NCI-H526 (cell line): Measurements from ENCODE around the gene IGLL5.

Experiments used
- DNase-seq, 2 experiments: peaks; one replicate each; lab custom pipeline; 2025; lab: John Stamatoyannopoulos, UW

Gene IGLL5

GRCh38 chr22:22887621-22888503, at the start of gene IGLL5:
Gene IGLL5 (plus strand): TSS chr22:22887816. CDS start chr22:22888054, 238 bp downstream.
- no peak for DNase-seq

DNA sequence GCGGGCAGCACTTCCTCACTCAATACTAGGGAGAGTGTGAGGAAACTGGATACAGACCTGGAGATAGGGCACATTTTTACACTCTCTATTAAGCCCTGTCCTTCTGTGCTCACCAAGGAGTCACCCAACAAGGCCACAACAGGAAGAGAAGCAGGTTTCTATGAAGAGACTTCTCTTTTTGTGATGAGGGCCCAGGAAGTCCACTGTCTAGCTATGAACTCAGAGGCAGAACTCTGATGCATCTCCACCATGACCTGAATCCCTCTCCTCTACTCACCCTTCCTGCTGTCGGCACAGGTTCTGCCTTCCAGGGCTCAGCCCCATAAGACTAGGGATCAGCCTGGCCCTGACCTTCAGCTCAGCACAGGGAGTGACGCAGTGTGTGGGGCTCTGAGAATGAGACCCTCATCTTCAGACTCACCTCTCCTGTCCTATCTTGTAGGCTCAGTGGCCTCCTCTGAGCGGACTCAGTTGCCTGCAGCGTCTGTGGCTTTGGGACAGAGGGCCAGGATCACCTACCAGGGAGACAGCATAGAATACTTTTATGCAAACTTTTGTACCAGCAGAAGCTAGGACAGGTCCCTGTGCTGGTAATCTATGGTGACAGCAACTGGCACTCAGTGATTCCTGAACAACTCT, 49.3 kb upstream of the IGLL5 start:
- no peak for DNase-seq

GRCh38 chr22:22839570-22840314, 47.9 kb upstream of the IGLL5 start:
- DNase-seq, result no peak

DNA sequence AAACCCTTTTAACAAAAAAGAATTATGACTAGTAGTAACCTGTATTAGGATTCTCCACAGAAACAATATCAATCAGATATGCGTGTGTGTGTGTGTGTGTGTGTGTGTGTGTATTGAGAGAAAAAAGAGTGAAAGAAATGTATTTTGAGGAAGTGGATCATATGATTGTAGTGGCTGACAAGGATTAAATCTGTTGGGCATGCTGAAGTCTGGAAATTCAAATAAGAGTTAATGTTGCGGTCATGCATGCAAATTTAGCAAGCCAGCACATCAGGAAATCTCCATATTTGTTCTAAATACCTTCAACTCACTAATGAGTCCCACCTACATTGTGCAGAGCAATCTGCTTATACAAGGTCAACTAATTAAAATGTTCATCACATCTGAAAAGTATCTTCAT, 46.8 kb upstream of the IGLL5 start:
- peak; percentile 52 to 54 for DNase-seq

GRCh38 chr22:22841598-22841997, 46.0 kb upstream of the IGLL5 start:
- no peak for DNase-seq

GRCh38 chr22:22842085-22842484, 45.5 kb upstream of the IGLL5 start:
- no peak for DNase-seq

DNA sequence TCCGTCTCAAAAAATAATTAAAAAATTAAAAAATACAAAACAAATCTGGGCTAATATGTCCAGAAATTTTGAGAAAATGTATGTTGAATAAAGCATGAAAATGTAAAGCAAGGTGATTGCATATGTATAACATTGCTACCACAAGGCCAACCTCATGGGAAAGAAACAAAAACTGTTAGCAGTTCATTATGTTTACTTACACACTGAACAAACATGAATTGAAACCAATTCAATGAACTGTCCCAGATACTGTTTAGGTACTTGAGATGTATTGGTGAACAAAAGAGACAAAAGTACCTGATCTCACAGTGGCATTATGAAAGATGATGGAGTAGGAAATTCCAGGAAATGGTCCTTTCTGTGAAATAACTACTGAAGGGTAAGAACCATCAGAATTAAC, 43.8 kb upstream of the IGLL5 start:
- DNase-seq, result no peak

DNA sequence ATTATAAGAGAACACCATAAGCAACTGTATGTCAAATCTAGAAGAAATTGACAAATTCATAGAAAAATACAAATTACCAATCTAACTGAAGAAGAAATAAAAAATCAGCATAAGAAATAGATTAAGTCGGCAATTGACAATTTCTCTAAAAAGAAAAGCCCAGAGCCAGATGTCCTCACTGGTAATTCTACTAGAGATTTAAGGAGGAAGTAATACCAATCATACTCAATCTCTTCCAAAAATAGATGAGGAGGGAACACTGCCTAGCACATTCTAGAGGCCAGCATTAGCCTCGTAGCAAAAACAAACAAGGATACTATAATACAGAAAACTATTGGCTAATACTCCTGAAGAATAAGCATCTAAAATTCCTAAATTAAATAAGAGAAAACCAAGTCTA, 40.4 kb upstream of the IGLL5 start:
- DNase-seq, result no peak

DNA sequence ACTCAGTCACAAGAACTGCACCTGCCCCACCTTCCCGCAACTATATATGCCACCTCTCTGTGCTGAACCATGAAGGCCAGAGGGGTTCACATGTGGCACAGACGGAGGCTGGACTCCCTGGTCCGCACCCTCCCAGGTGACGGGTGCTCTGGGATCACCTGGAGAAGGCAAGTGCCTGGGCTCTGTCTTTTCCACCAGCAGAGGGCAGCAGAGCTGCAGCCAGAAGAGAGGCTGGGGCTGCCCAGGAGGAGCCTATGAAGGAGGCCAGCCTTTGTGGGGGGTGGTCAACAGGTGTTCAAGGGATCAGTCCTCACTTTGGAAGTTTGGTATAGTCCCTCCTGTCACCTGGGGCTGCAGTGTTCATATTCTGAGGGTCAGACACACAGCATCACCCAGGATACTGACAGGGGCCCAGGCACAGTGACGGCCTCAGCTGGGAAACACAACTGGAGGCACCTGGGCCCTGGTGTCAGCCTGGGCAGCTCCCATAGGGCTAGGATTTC, 39.2 kb upstream of the IGLL5 start:
- DNase-seq, result peak in 1 of 2 experiments; percentile 72

DNA sequence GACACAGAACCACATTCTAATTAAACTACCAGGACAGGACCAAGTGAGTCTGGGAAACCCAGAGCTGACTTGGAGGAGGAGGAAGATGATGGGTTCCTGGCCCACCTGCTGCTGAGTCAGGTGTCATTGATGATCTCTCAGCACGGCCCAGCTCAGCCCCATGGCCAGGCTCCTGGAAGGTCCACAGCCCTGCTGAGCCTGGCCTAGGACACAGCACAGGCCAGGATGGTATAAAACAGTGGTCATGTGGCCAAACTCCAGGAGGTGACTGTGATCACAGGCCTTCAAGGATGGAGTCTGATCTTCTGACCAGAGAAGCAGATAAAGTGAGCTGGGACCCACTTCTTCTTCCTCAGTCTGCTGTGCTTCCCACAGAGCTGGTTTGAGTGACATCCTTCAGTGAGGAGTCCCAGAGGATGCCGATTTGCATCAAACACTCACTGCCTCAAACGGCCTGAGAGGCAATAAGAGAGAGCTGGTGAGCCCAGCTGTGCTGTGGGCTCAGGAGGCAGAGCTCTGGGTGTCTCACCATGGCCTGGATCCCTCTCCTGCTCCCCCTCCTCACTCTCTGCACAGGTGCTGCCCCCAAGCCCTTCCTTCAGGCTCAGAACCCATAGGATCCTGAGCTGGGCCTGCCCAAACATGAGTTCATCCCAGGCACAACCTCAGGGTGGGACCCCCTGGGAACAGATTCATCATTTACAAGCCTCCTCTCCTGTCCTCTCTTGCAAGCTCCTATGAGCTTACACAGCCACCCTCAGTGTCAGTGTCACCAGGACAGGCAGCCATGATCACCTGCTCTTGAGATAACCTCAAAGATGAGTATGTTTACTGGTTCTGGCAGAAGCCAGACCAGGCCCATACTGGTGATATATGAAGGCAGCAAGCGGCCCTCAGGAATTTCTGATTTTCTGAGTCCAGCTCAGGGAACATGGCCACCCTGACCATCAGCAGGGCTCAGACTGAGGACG, 37.7 kb upstream of the IGLL5 start:
- DNase-seq, result peak in 1 of 2 experiments; percentile 64

DNA sequence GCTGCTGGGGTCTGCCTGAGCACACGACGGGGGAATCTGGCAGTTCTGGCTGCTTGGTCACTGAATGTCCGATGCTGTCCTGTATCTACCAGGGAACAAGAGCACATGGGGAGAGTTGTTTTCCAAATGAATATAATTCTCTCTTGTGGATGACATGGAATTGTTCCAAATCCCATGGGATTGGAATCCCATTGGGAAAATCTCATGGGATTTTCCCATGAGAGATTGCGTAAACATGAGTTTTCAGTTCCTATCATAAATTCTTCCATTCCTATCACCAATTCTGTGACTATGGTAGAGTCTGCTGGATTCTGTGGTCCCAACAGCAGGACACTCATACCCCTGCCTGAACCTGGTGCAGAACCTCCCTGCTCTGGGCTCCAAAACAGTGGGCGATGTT, 35.6 kb upstream of the IGLL5 start:
- no peak for DNase-seq

DNA sequence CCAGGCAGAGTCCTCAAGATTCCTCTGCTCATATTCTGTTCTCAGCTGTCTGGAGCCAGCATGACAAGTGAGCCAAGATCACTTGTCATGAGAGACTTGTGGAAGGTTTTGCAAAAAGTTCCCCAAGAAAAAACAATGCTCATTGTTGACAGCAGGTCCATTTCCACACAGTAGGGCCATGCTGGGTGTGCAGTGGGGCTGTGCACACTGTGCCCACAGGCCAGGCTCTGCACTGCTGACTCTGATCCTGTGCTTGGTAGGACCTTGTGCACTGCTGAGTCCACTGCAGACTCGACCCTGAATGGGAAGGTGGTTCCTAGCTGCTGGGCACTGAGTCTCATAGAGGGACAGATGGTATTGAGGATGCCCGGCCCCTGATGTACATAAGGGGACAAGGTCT, 33.9 kb upstream of the IGLL5 start:
- DNase-seq, result no peak

- DNase-seq, result no peak
These were observed 33.1 kb upstream of the IGLL5 start for GRCh38 chr22:22854466-22854865.

DNA sequence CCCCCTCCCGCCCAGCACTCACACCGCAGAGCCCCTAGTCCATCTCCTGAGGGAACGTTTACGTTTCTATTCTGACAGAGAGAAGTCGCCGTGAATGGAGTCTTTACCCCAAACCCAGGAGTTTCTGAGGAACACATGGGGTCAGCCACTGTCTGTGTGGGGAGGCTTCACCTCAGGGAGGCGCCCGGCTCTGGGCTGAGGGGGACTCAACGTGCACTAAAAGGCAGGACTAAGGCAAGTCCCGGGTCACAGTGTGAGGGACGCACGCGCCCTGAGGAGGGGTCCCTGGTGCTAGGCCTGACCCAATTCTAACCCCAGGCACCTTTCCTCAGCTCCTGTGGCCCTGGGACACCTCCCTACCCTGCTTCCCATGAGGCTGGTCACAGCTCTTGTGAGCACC, 32.5 kb upstream of the IGLL5 start:
- no peak for DNase-seq

- peak in 1 of 2 experiments; percentile 9 for DNase-seq
These were observed 31.9 kb upstream of the IGLL5 start for GRCh38 chr22:22855617-22856308.

GRCh38 chr22:22856364-22856763, 31.3 kb upstream of the IGLL5 start:
- DNase-seq, result no peak

DNA sequence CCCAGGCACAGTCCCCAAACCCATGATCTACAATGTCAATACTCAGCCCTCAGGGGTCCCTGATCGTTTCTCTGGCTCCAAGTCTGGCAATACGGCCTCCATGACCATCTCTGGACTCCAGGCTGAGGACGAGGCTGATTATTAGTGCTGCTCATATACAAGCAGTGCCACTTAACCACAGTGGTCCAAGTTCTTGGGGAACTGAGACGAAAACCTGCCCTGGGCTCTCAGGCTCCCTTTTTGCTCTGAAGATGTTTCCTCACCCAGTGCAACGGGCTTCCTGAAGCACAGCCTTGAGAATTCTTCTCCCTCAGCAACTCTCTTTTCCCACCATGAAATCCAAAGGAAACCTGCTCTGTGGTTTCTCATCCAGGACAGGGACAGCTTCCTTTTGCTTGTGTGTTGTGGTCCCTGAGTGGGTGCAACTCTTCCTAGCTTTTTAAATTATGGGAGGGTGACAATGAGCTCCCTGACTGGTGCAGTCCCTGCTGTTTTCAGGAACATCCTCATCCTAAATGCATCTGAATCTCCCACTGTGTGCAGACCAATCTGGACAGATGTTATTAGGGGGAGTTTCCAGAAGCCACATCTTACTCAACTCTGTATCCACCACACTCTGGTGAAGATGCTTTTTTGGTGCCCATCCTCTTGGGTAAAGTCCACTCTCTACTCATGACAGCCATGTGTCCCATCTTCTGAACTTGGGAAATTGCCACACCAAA, 30.6 kb upstream of the IGLL5 start:
- DNase-seq, result no peak

- no peak for DNase-seq
These were observed 29.7 kb upstream of the IGLL5 start for GRCh38 chr22:22857607-22858558.

DNA sequence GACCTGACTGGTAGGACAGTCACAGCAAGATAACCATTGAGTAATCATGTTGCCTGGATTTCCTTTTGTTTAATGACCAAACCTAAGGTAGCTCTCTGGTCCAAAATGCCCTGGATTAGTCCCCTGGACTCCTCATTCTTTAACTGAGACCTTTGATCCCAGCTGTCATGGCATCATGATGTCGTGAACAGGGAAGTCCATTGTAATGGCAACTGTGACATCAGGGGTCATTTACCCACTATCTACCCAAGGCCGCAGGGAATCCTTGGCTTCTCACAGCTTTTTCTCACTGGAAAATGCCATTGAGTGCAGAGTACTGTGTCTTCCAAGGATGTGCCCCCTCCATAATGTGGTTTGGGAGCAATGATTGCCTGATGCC, 29.1 kb upstream of the IGLL5 start:
- no peak for DNase-seq
